Type B pancreatic cell (in vitro differentiated cells): ENCODE results near the gene CCDC93. TPM values are rescaled to one million over a fixed set of nuclear protein-coding genes. Genes with fewer than 3 reads are reported as not detected.

Experiments
- DNase-seq: peaks from one replicate; pipeline ENCODE4 v3.0.0; 2021; ENCODE audit warnings: mixed read lengths; ENCODE audit not compliant: unreplicated experiment; ENCODE audit errors: extremely low spot score
- H3K27ac Mint-ChIP-seq: 2 replicates; pipeline ENCODE4 v1.8.0; 2021; ENCODE audit warnings: mild to moderate bottlenecking, mixed read lengths
- H3K27me3 Mint-ChIP-seq: 2 replicates; pipeline ENCODE4 v1.8.0; 2021; ENCODE audit warnings: mixed read lengths
- H3K36me3 Mint-ChIP-seq: 2 replicates; pipeline ENCODE4 v1.8.0; 2021; ENCODE audit warnings: mixed read lengths
- H3K4me1 Mint-ChIP-seq: one replicate; pipeline ENCODE4 v1.8.0; 2021; ENCODE audit warnings: mixed read lengths; ENCODE audit not compliant: unreplicated experiment
- H3K4me3 Mint-ChIP-seq: 2 replicates; pipeline ENCODE4 v1.8.0; 2021; ENCODE audit warnings: mild to moderate bottlenecking, mixed read lengths
- H3K9me3 Mint-ChIP-seq: 2 replicates; pipeline ENCODE4 v1.8.0; 2021; ENCODE audit warnings: mixed read lengths
- CTCF ChIP-seq: fragments of 200-600 bp; sonication (generic); conservative IDR thresholded peaks from 2 replicates; pipeline ENCODE4 v1.5.0; 2021; ENCODE audit warnings: antibody characterized with exemption, mild to moderate bottlenecking
- total RNA-seq: library from RNA; stranded (reverse); gene quantifications from 2 replicates; pipeline ENCODE4 v1.2.1, GENCODE V29; 2021; ENCODE audit warnings: low replicate concordance

The CCDC93 gene
- total RNA-seq, 1 donor from 2014 or later, result 36.7 TPM

GRCh38 chr2:118006861-118007260 is 7.0 kb downstream of the CCDC93 start:
- H3K27me3 Mint-ChIP-seq, result no peaks in the 10 kb centered on the region
- no peak overlapping the region for H3K27ac Mint-ChIP-seq
- DNase-seq, result no peak
- H3K9me3 Mint-ChIP-seq, result no peaks in the 10 kb centered on the region
- no peak overlapping the region for H3K4me3 Mint-ChIP-seq
- H3K4me1 Mint-ChIP-seq, result peaks cover 13% of the 10 kb centered on the region
- no peak for TF ChIP-seq CTCF
- H3K36me3 Mint-ChIP-seq, result peaks cover 9% of the 10 kb centered on the region

- Mint-ChIP-seq H3K27ac (no peak overlapping the region), H3K4me1 (peaks cover 9% of the 10 kb centered on the region), H3K4me3 (no peak overlapping the region), H3K36me3 (peaks cover 9% of the 10 kb centered on the region), H3K27me3 (no peaks in the 10 kb centered on the region), H3K9me3 (no peaks in the 10 kb centered on the region)
- no peak for TF ChIP-seq CTCF
- no peak for DNase-seq
These were observed 7.5 kb downstream of the CCDC93 start for GRCh38 chr2:118006326-118006725.

- H3K9me3 Mint-ChIP-seq, result no peaks in the 10 kb centered on the region
- no peak overlapping the region for H3K4me3 Mint-ChIP-seq
- peaks cover 5% of the 10 kb centered on the region for H3K4me1 Mint-ChIP-seq
- no peaks in the 10 kb centered on the region for H3K27me3 Mint-ChIP-seq
- peak overlapping the region; percentile 1 for H3K27ac Mint-ChIP-seq
- no peak for DNase-seq
- TF ChIP-seq CTCF, result peak; percentile 92
- peaks cover 14% of the 10 kb centered on the region for H3K36me3 Mint-ChIP-seq
These were observed 10.5 kb downstream of the CCDC93 start for GRCh38 chr2:118003396-118003824.

DNA sequence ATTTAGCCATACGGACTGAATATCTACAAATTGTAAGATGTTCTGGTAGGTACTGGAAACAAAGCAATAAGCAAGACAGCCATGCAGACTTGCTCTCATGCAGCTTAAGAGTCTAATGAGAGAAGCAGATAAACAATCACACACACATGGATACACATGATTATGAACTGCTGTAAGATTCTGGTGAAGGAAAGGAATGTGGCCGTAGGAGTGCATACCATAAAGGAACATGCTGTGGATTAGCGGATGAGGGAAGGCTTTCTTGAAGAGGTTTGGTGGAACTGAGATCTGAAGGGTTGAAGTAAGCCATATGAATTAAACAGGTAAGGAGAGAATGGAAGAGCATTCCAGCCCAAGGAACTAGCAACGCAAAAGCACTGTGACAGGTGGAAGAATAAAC is 13.8 kb downstream of the CCDC93 start:
- Mint-ChIP-seq H3K4me1 (peaks cover 5% of the 10 kb centered on the region), H3K27me3 (no peaks in the 10 kb centered on the region), H3K4me3 (no peak overlapping the region), H3K9me3 (no peaks in the 10 kb centered on the region), H3K36me3 (peaks cover 18% of the 10 kb centered on the region), H3K27ac (no peak overlapping the region)
- DNase-seq, result no peak
- no peak for TF ChIP-seq CTCF

DNA sequence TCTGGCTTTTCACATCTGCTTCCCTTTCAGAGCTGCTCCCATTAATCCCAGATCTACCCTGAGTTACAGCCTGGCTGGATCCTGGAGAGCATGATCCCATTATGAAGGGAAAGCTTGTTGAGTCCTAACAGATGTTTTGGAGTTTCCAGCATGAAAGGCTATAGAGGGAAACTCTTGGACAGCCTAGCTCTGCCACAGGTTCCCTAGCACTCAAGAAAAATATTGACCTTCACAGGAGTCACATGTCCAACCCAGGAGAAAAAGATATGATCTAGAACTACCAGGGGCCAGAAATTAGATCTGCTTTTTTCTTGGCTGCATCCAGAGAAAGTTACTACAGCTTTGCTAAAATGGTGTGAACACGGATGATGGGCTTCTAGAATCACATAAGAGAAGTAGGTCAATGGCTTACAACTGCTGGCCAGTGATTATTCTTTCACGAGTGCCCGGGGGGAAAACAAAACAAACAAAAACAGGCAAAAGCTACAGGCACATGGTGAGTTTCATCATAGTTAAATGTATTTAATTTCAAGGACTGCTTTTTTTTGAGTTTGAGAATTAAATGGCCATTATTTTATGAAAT is 15.9 kb downstream of the CCDC93 start:
- H3K27ac Mint-ChIP-seq, result no peak overlapping the region
- no peak overlapping the region for H3K4me3 Mint-ChIP-seq
- H3K27me3 Mint-ChIP-seq, result no peaks in the 10 kb centered on the region
- no peaks in the 10 kb centered on the region for H3K9me3 Mint-ChIP-seq
- TF ChIP-seq CTCF, result no peak
- peaks cover 21% of the 10 kb centered on the region for H3K36me3 Mint-ChIP-seq
- DNase-seq, result no peak
- no peaks in the 10 kb centered on the region for H3K4me1 Mint-ChIP-seq

DNA sequence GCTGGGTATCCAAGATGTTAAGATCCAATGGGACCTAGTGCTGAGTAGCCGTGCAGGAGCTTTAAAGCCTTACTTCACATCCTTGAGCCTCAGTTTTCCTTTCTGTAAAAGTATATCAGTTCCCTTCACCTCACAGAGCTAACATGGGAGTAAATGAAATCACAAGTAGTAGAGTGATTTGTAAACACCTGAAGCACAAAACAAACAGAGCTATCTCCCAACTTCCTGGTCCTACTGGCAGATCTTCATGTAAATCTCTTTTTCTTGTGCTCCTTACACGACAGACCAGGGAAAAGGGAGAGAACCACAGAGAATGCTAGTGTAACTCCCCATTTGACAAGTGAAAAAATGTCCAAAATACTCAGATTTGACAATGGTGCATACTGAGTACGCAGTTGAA is 17.3 kb downstream of the CCDC93 start:
- TF ChIP-seq CTCF, result no peak
- no peaks in the 10 kb centered on the region for H3K9me3 Mint-ChIP-seq
- H3K4me1 Mint-ChIP-seq, result no peaks in the 10 kb centered on the region
- H3K4me3 Mint-ChIP-seq, result no peak overlapping the region
- no peak for DNase-seq
- no peak overlapping the region for H3K27ac Mint-ChIP-seq
- H3K36me3 Mint-ChIP-seq, result peaks cover 26% of the 10 kb centered on the region
- H3K27me3 Mint-ChIP-seq, result no peaks in the 10 kb centered on the region
